Prostate gland (tissue), 2 donors: ENCODE results near the gene KCNK2.

ENCODE experiments used
- POLR2A ChIP-seq: fragments of 450-650 bp; IDR thresholded peaks from one replicate; pipeline ENCODE4 v1.6.1; 2016; ENCODE audit warnings: antibody characterized with exemption, mild to moderate bottlenecking
- POLR2AphosphoS5 ChIP-seq: sonication (generic); formaldehyde crosslinking; IDR thresholded peaks from one replicate; pipeline ENCODE4 v1.6.1; 2017; ENCODE audit warnings: antibody characterized with exemption
- TF ChIP-seq, protein P1 (sequence below), 4 experiments: fragments of 200-600 bp in 2 of 4; fragments of 450-650 bp in 2 of 4; sonication (generic) in 2 of 4; IDR thresholded peaks; 1 replicate in 3 of 4; 2 replicates in 1 of 4; pipeline ENCODE4 v1.5.1; 2016 to 2019; ENCODE audit warnings: antibody characterized with exemption in 4 of 4, mild to moderate bottlenecking in 2 of 4, moderate library complexity in 2 of 4

DNA sequence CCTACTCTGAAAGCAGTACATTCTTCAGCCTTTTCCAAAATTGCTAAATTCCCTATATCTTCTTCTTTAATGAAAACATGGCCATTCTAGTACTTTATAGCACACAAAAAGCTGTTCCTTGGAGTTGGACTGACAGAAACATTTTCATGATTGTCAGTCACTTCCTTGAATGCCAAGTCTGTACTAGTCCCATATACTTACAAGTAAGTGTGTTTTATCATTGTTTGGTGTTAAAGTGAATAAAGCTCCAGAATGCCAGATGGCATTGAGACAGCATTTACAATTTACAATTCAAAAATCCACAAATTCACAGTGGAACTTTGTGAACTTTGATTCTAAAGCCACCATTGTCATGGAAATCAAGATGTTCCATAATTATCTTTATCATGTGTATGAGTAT lies 36.5 kb downstream of the KCNK2 start:
- TF ChIP-seq POLR2AphosphoS5 (no peak), POLR2A (no peak)
- TF ChIP-seq, protein P1, sequence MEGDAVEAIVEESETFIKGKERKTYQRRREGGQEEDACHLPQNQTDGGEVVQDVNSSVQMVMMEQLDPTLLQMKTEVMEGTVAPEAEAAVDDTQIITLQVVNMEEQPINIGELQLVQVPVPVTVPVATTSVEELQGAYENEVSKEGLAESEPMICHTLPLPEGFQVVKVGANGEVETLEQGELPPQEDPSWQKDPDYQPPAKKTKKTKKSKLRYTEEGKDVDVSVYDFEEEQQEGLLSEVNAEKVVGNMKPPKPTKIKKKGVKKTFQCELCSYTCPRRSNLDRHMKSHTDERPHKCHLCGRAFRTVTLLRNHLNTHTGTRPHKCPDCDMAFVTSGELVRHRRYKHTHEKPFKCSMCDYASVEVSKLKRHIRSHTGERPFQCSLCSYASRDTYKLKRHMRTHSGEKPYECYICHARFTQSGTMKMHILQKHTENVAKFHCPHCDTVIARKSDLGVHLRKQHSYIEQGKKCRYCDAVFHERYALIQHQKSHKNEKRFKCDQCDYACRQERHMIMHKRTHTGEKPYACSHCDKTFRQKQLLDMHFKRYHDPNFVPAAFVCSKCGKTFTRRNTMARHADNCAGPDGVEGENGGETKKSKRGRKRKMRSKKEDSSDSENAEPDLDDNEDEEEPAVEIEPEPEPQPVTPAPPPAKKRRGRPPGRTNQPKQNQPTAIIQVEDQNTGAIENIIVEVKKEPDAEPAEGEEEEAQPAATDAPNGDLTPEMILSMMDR (IDR thresholded peaks at IDR 0.05): no peak
